Epithelial cell of proximal tubule (primary cell): ENCODE measurements around the gene RAD51B. TPM values are rescaled to one million over a fixed set of nuclear protein-coding genes. Genes with fewer than 3 reads are reported as not detected.
A peak's percentile ranks its signal among the peaks of the same experiment; 100 is the strongest.

Experiments used
- DNase-seq: peaks from one replicate; pipeline ENCODE4 v3.0.0-alpha.2; 2011; ENCODE audit warnings: low read depth
- H3K4me3 ChIP-seq: 2 replicates; pipeline ENCODE4 v1.5.1; 2011; ENCODE audit warnings: low read depth, mild to moderate bottlenecking, low read length
- total RNA-seq: library from RNA; depleted of rRNA; stranded (reverse); fragments of >200 nt; gene quantifications from 2 replicates; pipeline ENCODE4 v1.2.3, GENCODE V29; 2015
- TF ChIP-seq, protein P1 (sequence below): conservative IDR thresholded peaks from 2 replicates; pipeline ENCODE4 v1.5.1; 2012; ENCODE audit warnings: low read depth, mild to moderate bottlenecking, low read length

Gene RAD51B
- total RNA-seq, 1 donor from 2014 or later, result 6.3 TPM

GRCh38 chr14:68476212-68477109 is 656.9 kb downstream of the RAD51B start:
- peak; percentile 99 for DNase-seq
- TF ChIP-seq, protein P1, sequence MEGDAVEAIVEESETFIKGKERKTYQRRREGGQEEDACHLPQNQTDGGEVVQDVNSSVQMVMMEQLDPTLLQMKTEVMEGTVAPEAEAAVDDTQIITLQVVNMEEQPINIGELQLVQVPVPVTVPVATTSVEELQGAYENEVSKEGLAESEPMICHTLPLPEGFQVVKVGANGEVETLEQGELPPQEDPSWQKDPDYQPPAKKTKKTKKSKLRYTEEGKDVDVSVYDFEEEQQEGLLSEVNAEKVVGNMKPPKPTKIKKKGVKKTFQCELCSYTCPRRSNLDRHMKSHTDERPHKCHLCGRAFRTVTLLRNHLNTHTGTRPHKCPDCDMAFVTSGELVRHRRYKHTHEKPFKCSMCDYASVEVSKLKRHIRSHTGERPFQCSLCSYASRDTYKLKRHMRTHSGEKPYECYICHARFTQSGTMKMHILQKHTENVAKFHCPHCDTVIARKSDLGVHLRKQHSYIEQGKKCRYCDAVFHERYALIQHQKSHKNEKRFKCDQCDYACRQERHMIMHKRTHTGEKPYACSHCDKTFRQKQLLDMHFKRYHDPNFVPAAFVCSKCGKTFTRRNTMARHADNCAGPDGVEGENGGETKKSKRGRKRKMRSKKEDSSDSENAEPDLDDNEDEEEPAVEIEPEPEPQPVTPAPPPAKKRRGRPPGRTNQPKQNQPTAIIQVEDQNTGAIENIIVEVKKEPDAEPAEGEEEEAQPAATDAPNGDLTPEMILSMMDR, result no peak
- H3K4me3 ChIP-seq, result no peak overlapping the region

- no peak overlapping the region for H3K4me3 ChIP-seq
- no peak for DNase-seq
- TF ChIP-seq, protein P1, result no peak
Observed at GRCh38 chr14:68477110-68477455, 657.5 kb downstream of the RAD51B start.

DNA sequence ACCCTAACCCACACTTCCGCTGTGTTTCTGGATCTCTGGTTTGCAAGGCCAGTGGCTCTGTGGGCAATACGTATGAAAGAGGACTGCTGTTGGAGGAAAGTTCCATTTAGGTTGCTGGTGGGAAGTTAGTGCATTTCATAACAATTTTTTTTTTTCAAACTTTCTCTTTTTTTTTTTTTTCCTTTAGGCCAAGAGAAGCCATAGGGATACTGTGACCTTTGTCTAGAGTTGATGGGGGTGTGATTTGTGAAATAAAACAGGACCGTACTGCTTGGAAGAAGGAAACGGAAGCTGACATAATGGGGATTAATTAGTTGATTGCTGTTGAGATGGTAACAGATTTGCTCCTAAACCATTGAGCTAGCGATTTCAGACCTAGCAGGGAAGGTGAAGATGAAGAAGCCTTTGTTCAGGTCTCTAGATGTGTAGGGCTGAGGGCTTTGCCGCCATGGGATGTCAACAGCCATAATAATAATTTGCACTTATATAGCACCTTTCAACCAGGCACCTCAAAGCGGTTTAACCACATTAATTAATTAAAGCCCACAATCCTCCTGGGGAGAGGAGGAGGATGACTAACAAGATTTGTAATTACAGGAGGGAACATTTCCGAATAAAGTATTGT is 658.0 kb downstream of the RAD51B start:
- TF ChIP-seq, protein P1, result no peak
- no peak for DNase-seq
- H3K4me3 ChIP-seq, result no peak overlapping the region

DNA sequence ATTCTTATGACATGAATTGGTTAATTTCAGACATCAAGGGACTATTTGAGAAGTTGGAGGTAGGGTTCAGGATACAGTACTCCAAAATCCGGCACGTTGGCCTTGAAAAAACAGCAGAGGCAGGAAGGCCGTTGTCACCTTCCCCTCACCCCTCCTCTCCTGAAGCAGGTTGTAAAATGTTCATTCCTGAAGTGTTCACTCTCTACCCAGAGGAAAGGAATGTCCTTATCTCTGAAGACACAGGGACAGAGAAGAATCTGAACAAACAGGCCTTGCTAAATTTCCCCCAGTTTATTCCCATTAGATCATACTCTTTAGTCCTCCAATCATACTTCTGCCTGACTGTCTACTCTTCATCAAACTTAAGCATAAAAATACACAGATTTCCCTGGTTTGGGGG is 659.7 kb downstream of the RAD51B start:
- TF ChIP-seq, protein P1, result no peak
- no peak overlapping the region for H3K4me3 ChIP-seq
- no peak for DNase-seq

- DNase-seq, result no peak
- H3K4me3 ChIP-seq, result no peak overlapping the region
- TF ChIP-seq, protein P1, result no peak
Observed at GRCh38 chr14:68482018-68482417, 662.4 kb downstream of the RAD51B start.

- TF ChIP-seq, protein P1, result no peak
- H3K4me3 ChIP-seq, result no peak overlapping the region
- no peak for DNase-seq
Observed at GRCh38 chr14:68482772-68483395, 663.3 kb downstream of the RAD51B start.
